Hepatocyte (in vitro differentiated cells): ENCODE data around the gene STAMBP.

Experiments
- EZH2 ChIP-seq: fragments of 200-600 bp; sonication (generic); IDR thresholded peaks from 2 replicates; pipeline ENCODE4 v1.6.1; 2016; ENCODE audit warnings: antibody characterized with exemption, mild to moderate bottlenecking, borderline replicate concordance
- EZH2phosphoT487 ChIP-seq: fragments of 200-600 bp; sonication (generic); IDR thresholded peaks from one replicate; pipeline ENCODE4 v1.6.1; 2018; ENCODE audit warnings: antibody characterized with exemption, mild to moderate bottlenecking, low read depth, moderate library complexity; ENCODE audit not compliant: unreplicated experiment, severe bottlenecking
- TF ChIP-seq, protein P1 (sequence below): fragments of 200-600 bp; sonication (generic); IDR thresholded peaks from 2 replicates; pipeline ENCODE4 v1.5.1; 2016; ENCODE audit warnings: antibody characterized with exemption, mild to moderate bottlenecking; ENCODE audit not compliant: poor library complexity

DNA sequence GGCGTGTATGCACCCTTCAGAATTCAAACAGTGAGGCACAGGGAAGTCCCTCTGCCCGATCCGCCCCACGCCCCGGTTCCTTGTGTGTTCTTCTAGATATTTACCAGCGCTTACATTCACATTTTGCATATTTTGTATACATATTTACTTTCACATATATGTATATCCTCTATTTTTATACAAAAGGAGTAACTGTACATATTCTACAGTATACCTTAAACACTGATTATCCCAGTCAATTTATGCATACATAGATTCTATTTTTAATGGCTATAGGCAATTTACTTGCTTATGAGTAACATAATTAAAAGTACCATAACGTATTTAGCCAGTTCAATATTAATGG, 48.6 kb upstream of the STAMBP start:
- TF ChIP-seq, protein P1, sequence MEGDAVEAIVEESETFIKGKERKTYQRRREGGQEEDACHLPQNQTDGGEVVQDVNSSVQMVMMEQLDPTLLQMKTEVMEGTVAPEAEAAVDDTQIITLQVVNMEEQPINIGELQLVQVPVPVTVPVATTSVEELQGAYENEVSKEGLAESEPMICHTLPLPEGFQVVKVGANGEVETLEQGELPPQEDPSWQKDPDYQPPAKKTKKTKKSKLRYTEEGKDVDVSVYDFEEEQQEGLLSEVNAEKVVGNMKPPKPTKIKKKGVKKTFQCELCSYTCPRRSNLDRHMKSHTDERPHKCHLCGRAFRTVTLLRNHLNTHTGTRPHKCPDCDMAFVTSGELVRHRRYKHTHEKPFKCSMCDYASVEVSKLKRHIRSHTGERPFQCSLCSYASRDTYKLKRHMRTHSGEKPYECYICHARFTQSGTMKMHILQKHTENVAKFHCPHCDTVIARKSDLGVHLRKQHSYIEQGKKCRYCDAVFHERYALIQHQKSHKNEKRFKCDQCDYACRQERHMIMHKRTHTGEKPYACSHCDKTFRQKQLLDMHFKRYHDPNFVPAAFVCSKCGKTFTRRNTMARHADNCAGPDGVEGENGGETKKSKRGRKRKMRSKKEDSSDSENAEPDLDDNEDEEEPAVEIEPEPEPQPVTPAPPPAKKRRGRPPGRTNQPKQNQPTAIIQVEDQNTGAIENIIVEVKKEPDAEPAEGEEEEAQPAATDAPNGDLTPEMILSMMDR, result no peak
- TF ChIP-seq EZH2 (no peak), EZH2phosphoT487 (no peak)
